DMS 273 (cell line): ENCODE results near the gene PPP1R9B.

ENCODE experiments used
- DNase-seq: peaks from one replicate; lab custom pipeline; 2025; ENCODE audit not compliant: unreplicated experiment; lab: John Stamatoyannopoulos, UW

Gene PPP1R9B

DNA sequence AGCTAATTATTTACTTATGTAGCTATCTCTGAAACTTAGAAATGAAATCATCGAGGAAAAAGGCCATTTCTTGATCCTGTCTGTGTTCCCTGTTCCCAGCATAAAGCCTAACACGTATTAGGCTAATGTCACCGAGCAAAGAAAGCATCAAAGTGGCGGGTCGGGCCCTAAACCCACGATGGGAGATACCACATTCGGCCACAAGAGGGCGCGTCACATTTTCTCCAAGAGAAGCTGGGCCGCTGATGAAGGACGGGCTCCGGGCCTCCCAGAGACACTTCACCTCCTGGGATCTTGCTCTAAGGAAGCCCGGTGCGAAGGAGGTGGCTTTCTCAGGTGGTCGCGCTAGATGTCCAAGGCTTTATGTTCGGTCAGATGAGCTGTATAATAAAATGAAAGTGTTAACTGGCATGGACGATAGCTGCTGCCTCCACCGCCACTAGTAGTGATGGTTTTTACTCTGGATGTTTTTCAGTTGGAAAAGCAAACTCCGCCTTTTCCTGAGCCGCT lies 56.2 kb downstream of the PPP1R9B start:
- DNase-seq: peak; percentile 96

DNA sequence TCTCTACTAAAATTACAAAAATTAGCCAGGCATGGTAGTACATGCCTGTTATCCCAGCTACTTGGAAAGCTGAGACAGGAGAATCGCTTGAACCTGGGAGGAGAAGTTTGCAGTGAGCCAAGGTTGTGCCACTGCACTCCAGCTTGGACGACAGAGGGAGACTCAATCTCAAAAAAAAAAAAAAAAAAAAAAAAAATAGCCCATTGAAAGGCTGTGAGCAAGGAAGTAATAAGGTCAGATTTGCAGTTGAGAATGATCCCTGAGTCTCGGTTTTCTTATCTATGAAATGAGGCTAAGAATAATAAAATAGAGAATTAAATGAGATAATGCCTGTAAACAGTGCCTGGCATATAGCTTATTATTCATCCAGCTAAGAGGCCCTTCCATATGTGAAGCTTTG lies 56.7 kb downstream of the PPP1R9B start:
- no peak for DNase-seq

DNA sequence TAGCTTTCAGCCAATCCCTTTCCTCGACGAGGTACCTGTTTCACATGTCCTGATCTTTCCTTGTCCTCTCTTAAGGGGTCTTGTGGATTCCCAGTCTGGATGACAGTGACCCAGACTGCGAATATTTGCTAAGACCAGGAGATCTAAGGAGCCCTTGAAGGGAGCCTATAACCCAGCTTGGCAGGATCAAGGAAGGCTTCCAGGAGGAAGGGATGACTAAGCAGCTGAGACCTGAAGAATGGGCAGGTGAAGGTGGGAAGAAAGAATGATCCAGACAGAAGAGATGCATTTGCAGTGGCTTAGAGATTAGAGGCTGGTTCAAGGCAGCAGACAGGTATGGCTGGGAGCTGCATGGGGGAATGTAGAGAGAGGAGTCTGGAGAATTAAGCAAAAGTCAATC lies 57.2 kb downstream of the PPP1R9B start:
- DNase-seq: no peak

DNA sequence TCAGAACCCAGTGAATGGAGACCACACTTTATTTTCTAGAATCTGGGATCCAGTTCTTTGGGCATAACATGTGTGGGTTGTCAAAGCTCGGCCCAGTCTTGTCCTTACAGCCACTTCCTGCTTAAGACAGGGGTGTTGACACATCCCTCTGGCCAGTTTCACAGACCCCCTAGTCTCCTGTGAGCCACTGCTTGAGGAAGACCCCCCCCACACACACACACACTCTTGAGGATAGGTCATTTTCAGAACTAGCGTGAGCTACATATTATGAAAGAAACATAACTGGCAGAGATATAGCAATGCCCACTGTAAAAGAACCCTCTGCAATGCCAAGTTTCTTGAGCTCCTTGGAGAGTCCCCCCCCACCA lies 58.6 kb downstream of the PPP1R9B start:
- no peak for DNase-seq

DNA sequence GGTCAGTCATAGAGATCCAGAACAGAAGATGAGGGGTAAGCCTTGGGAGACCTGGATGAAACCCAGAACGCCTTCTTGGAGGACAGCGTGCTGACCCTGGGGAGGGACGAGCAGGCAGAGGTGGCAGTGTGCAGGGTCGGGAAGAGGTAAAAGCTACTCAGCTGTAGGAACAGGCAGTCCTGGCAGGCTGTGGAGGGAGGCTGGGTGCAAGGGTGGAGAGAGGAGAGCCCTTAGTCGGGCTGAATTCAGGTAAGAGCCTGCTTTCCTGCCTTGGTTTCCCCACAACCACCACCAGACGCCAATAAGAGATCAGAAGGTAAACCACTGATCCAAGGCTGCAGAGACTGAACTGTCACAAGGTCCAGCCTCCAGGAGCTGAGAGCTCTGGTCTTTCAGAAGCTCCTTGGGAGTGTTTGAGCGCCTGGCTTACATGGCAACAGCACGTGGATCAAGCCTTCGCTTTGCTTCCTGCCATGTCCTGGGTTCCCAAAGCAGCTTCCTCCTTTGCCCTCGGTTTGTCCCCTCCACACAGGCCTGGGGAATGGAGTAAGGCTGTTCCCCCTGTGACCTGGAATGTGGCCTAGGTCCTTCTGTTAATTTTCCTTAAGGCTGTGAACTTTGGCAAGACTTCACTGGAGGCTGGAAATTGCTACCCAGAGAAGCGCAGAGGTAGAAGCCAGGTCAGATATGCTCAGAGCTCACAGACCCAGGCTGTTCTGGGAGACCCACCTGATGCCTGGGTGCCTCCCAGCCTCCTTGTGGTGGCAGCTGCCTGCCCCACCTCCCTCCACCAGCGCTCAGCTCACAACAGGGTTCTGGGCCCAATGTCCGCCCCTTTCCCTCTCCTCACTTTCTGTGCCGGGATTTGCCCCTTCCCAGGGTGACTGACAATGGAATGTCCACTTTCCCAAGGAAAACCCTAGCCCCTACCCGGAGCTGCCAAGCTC lies 59.2 kb downstream of the PPP1R9B start:
- DNase-seq: no peak

DNA sequence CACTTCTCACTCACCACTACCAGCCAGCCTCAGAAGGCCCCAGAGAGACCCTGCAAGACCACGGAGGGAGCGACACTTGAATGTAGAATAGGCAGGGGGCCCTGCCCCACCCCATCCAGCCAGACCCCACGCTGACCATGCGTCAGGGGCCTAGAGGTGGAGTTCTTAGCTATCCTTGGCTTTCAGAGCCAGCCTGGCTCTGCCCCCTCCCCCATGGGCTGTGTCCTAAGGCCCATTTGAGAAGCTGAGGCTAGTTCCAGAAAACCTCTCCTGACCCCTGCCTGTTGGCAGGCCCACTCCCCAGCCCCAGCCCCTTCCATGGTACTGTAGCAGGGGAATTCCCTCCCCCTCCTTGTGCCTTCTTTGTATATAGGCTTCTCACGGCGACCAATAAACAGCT lies 60.4 kb downstream of the PPP1R9B start:
- DNase-seq: no peak

DNA sequence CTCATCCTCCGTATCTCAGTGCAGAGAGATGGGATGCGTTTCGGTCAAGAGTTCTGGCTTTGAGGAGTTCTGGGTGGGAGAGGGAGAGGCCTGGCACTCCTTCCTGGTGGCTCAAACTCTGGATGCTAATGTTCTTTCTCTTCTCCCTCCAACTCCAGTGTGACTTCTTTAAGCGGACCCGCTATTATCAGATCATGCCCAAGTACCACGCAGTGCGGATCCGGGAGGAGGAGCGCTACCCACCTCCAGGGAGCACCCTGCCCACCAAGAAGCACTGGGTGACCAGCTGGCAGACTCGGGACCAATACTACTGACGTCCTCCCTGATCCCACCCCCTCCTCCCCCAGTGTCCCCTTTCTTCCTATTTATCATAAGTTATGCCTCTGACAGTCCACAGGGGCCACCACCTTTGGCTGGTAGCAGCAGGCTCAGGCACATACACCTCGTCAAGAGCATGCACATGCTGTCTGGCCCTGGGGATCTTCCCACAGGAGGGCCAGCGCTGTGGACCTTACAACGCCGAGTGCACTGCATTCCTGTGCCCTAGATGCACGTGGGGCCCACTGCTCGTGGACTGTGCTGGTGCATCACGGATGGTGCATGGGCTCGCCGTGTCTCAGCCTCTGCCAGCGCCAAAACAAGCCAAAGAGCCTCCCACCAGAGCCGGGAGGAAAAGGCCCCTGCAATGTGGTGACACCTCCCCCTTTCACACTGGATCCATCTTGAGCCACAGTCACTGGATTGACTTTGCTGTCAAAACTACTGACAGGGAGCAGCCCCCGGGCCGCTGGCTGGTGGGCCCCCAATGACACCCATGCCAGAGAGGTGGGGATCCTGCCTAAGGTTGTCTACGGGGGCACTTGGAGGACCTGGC lies 61.3 kb downstream of the PPP1R9B start:
- no peak for DNase-seq

DNA sequence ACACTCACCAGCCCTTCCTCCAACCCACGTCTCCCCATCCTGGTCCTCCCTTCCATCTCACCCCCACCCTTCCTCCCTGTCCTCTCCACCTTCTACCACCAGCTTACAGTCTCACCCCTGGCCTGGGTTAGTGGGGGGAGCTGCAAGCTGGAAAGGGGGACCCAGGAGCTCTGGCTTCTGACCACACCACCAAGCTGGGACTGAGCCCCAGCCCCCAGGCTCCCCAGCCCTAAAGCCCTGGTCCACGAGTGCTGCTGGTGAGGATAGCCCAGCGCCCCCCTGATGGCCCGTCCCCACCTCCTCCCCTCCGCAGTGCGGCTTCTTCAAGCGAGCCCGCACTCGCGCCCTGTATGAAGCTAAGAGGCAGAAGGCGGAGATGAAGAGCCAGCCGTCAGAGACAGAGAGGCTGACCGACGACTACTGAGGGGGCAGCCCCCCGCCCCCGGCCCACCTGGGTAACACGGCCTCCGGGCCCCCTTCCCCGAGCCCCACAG lies 62.5 kb downstream of the PPP1R9B start:
- DNase-seq: no peak

DNA sequence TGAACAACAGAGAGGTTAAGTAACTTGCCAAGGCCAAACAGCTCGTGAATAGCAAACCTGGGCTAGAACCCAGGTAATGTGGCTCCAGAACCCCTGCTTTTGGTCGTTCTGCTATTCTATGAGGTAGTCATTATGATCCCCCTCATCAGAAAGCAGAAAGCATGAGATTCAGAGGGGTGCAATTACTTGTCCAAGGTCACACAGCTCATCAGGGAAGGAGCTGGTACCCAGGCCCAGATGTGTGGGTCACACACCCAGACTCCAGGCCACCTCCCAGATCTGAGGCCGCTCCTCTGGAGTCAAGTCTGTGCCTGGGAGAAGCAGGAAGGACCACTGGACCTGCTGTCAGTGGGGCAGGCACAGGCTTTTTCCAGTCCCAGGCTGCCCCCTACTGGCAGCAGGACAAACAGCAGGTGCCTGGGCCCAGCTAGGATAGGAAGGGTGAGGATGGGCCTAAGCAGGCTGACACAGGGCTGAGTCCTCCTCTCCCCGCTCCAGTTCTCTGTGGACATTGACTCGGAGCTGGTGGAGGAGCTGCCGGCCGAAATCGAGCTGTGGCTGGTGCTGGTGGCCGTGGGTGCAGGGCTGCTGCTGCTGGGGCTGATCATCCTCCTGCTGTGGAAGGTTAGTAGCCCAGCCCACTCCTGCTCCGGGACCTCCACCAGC lies 63.1 kb downstream of the PPP1R9B start:
- DNase-seq: peak; percentile 86
